IPS DF 4.7 (cell line): ENCODE results near the gene GSG1L.
A peak's percentile ranks its signal among the peaks of the same experiment; 100 is the strongest.
"Not testable (repeated sequence)": the region's sequence is repeated elsewhere in the genome, so short reads cannot be mapped to it uniquely, and the experiment has no call there.

Source experiments
- DNase-seq: peaks from one replicate; pipeline ENCODE4 v3.0.0-alpha.2; 2013; ENCODE audit warnings: low spot score; ENCODE audit errors: extremely low read depth

GSG1L gene

GRCh38 chr16:27951489-27952120, 111.9 kb downstream of the GSG1L start:
- DNase-seq, result no peak

GRCh38 chr16:27950206-27950887, 113.2 kb downstream of the GSG1L start:
- no peak for DNase-seq

GRCh38 chr16:27947696-27948095, 115.8 kb downstream of the GSG1L start:
- DNase-seq, result no peak

GRCh38 chr16:27945233-27945973, 118.1 kb downstream of the GSG1L start:
- no peak for DNase-seq

GRCh38 chr16:27943766-27944165, 119.7 kb downstream of the GSG1L start:
- DNase-seq, result no peak

GRCh38 chr16:27942071-27942470, 121.4 kb downstream of the GSG1L start:
- DNase-seq, result not testable (repeated sequence)

- DNase-seq, result no peak
Observed at GRCh38 chr16:27935076-27935475, 128.4 kb downstream of the GSG1L start.

- DNase-seq, result no peak
Observed at GRCh38 chr16:27932542-27933135, 130.9 kb downstream of the GSG1L start.

- no peak for DNase-seq
Observed at GRCh38 chr16:27929818-27930217, 133.7 kb downstream of the GSG1L start.

- no peak for DNase-seq
Observed at GRCh38 chr16:27928542-27928941, 135.0 kb downstream of the GSG1L start.

GRCh38 chr16:27927266-27927901, 136.1 kb downstream of the GSG1L start:
- DNase-seq, result no peak

GRCh38 chr16:27925612-27926011, 137.9 kb downstream of the GSG1L start:
- no peak for DNase-seq

GRCh38 chr16:27924411-27925118, 138.9 kb downstream of the GSG1L start:
- no peak for DNase-seq

GRCh38 chr16:27923751-27924150, 139.8 kb downstream of the GSG1L start:
- DNase-seq, result no peak

- DNase-seq, result no peak
Observed at GRCh38 chr16:27922433-27922832, 141.1 kb downstream of the GSG1L start.

GRCh38 chr16:27921134-27921533, 142.4 kb downstream of the GSG1L start:
- no peak for DNase-seq

GRCh38 chr16:27920391-27920891, 143.1 kb downstream of the GSG1L start:
- DNase-seq, result peak; percentile 28

- DNase-seq, result no peak
Observed at GRCh38 chr16:27918755-27919154, 144.8 kb downstream of the GSG1L start.

GRCh38 chr16:27917949-27918348, 145.6 kb downstream of the GSG1L start:
- DNase-seq, result no peak

- no peak for DNase-seq
Observed at GRCh38 chr16:27911486-27911885, 152.0 kb downstream of the GSG1L start.

- no peak for DNase-seq
Observed at GRCh38 chr16:27907457-27907972, 156.0 kb downstream of the GSG1L start.
